Activated CD8-positive, alpha-beta memory T cell treated with anti-CD3 and anti-CD28 coated beads, Interleukin-2, amount 50 U/mL, for 24 hours (primary cell): ENCODE measurements around the gene TRAPPC10.
A peak's percentile ranks its signal among the peaks of the same experiment; 100 is the strongest.

Experiments used
- DNase-seq: peaks from one replicate; pipeline ENCODE4 v3.0.0-alpha.2; 2020; ENCODE audit errors: extremely low read depth

TRAPPC10 gene

DNA sequence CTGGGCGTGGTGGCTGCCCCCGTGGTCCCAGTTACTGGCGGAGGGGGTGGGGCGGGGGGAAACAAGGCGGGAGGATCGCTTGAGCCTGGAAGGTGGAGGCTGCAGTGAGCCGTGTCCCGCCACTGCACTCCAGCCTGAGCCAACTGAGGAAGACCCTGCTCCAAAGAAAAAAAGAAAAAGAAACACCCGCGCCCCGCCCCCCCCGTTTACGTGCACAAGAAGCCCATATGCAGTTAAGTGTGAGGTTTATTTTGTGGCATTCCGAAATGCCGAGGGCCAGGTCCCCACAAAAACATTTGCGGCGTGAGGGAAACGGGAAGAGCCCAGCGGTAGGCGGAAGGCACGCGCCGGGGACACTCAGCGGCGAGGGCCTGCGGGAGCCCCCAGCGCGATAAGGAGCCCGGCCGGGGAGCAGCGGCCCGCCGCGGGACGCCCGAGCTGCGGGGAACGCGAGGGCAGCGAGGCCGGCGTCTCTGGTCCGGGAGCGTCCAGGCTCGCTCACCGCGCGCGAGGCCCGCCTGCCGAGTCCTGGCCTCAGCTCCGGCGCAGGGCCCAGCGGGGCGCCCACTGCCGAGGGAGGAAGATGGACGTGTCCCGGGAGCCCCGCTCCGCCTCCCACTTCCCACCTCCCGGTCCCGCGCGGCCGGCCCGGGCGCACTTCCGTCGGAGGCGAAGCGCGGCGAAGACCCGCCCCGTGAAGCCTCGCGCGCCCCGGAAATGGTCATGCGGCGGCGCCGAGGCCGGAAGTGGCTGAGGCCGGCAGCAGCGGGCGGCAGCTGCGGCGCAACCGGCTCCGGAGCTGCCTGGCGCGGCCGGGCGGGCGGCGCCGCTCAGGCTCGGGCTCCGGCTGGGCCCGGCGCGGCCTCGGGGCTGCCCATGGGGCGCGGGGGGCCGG, at the start of gene TRAPPC10:
TSS of gene TRAPPC10 (plus strand) at position 731 of the 895 bp plus-strand sequence. CDS start 185 bp downstream, outside the sequence.
- peak; percentile 45 for DNase-seq

DNA sequence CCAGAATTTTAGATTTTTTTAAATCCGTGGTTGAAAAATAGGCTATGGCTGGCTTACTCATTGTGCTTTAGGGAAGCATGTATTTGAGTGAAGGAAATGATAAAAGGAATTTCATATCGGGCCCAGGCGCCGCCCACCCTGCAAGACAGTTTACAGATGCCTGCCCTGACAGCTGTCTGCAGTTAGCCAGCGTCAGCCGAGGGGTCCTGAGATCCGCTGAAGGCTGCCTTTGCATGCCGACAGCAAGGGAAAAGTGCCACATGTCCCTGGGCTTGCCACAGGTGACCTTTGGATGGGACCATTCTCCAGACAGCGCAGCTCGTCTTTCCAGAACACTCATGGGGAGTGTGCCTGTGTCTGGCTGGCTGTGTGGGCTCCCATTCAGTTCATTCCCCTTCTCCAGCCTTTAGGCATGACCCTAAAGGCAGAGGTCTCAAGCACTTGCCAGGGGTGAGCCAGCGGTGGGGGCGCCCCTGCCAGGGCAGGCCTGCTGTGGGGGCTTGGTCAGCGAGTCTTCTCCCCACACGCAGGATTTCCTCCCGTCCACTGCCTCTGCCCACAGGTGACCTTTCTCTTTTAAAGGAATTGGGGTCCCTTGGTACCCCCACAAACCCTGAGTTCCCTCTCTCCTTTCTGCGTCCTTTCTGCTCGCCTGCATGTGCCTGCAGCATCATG, 46.1 kb upstream of the TRAPPC10 start:
- DNase-seq = no peak

GRCh38 chr21:43966946-43967512, 45.1 kb upstream of the TRAPPC10 start:
- DNase-seq = no peak

DNA sequence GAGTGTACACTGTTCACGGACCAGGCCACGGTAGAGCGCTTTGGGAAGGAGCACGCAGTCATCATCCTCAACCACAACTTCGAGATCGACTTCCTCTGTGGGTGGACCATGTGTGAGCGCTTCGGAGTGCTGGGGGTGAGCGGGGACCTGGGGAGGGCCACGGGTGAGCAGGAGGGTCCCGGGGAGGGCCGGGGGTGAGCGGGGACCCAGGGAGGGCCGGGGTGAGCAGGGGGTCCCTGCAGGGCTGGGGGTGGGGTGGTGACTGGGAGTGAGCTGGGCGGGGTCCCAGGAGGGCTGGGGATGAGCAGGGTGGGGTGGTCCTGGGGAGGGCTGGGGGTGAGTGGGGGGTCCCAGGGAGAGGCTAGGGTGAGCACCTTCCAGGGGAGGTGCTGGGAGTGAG, 44.1 kb upstream of the TRAPPC10 start:
- DNase-seq = no peak

- DNase-seq = no peak
Observed at GRCh38 chr21:43968410-43969114, 43.5 kb upstream of the TRAPPC10 start.

- no peak for DNase-seq
Observed at GRCh38 chr21:43969115-43969444, 43.0 kb upstream of the TRAPPC10 start.

DNA sequence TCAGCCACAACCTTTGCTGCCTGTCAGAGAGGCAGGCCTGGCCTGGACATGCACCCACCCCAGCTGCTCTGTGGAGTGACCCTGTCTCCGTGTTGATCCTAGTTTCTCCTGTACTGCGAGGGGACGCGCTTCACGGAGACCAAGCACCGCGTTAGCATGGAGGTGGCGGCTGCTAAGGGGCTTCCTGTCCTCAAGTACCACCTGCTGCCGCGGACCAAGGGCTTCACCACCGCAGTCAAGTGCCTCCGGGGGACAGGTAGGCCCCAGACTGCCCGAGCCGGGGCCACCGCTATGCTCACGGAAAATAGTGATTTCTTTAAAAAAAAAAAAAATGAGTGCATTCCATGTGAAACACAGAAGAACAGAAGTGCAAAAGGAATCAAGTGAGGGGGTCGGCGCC, 41.6 kb upstream of the TRAPPC10 start:
- DNase-seq = no peak

GRCh38 chr21:43971201-43971991, 40.7 kb upstream of the TRAPPC10 start:
- no peak for DNase-seq

GRCh38 chr21:43971992-43972255, 40.2 kb upstream of the TRAPPC10 start:
- DNase-seq = no peak

DNA sequence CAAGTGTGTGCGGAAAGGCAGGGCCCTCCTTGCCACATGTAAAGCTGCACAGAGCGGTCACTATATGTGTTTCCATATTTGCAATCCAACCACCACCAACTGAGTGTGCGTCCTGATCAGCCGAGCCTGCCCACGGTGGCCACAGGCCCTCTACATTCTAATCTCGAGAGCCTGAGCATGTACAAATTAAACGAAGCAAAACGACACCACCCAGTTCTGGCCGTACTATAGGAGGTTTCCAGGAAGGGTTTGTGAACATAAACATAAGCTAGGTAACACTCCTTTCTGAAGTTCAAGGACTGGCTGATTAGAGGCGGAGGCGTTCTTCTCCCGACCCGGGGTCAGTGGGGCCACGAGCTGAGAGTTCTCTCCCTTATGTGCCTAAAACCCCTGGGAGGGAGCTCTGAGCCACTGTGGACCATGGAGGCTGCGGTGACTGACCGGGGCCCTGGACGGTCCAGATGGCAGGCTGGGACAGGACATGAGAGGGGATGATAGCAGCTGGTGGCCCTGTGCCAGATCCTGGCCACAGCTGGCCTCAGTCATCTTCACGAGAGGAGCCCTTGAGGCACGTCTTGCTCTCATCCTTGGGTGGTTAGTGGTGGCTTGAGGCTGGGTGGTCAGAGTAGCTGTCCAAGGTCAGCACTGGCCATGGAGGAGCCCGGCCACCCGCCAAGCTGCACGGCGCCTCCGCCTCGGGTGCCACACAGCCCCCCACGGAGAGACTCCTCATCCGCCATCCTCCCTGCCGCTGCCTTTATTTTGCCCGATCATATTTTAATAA, 39.1 kb upstream of the TRAPPC10 start:
- DNase-seq = no peak

DNA sequence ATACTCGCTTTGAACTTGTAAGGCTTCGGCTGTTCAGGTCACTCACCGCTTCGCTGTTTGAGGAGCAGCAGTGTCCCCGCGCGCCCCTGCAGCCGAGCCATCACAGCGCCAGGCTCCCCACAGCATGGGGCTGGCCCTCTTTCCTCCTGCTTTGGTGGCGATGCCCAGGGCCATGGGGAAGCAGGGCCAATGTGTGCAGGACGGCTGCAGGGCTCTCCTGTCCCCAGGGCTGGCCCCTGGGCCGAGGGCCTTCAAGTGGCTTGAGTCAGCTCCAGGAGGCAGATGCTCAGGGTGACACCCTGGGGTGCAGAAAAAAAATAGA, 38.5 kb upstream of the TRAPPC10 start:
- DNase-seq = no peak

DNA sequence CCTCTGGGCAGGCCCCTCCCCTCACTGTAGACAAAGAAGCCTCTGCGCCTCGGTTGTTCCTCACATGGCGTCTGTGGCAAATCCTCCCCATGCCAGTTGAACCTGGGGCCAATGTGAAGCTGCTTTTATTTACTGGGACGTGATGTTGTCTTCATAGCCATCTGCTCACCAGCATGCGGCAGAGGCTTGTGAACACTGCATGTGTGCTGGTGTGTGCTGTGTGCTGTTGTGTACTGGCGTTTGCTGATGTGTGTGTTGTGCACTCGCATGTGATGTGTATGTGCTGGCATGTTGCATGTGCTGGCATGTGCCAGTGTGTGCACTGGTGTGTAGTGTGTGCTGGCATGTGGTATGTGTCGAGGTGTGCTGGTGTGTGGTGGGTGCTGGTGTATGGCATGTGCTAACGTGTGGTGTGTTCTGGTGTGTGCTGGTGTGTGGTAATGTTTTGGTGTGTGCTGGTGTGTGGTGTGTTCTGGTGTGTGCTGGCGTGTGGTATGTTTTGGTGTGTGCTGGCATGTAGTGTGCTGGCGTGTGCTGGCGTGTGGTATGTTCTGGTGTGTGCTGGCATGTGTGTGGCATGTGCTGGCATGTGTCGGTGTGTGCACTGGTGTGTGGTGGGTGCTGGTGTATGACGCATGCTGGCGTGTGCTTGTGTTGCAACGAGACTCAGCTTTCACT, 37.2 kb upstream of the TRAPPC10 start:
- no peak for DNase-seq

GRCh38 chr21:43975469-43976098, 36.5 kb upstream of the TRAPPC10 start:
- peak; percentile 55 for DNase-seq

- no peak for DNase-seq
Observed at GRCh38 chr21:43976661-43977060, 35.4 kb upstream of the TRAPPC10 start.

DNA sequence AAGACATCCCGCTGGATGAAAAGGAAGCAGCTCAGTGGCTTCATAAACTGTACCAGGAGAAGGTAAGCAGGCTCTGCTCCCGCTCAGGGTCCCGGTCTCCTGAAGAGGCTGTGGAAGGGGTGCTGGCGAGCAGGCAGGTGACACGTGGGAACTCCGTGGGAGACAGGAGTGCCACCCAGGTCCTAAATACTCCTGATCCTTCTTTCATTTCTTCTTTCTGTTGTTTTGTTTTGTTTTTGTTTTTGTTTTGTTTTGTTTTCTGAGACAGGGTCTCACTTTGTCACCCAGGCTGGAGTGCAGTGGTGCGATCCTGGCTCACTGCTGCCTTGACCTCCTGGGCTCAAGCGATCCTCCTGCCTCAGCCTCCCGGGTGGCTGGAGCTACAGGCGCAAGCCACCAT, 34.0 kb upstream of the TRAPPC10 start:
- no peak for DNase-seq

DNA sequence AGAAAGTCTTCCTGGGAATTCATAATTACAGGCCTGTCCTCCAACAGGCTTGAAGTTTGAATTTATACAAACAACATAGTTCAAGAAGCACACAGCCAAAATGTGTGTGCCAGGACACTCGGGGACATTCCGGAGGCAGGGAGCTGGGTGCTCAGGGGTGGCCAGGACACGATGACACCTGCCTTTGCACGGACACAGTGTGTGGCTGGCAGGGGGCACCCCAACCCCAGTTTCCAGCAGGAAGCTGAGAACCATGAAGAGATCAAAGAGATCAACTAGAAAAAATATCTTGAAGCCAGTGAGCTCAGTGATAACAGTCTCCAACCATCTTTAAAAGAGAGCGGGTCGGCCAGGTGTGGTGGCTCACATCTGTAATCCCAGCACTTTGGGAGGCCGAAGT, 32.5 kb upstream of the TRAPPC10 start:
- no peak for DNase-seq

GRCh38 chr21:43981151-43981870, 30.8 kb upstream of the TRAPPC10 start:
- no peak for DNase-seq

- no peak for DNase-seq
Observed at GRCh38 chr21:43981871-43982210, 30.3 kb upstream of the TRAPPC10 start.

DNA sequence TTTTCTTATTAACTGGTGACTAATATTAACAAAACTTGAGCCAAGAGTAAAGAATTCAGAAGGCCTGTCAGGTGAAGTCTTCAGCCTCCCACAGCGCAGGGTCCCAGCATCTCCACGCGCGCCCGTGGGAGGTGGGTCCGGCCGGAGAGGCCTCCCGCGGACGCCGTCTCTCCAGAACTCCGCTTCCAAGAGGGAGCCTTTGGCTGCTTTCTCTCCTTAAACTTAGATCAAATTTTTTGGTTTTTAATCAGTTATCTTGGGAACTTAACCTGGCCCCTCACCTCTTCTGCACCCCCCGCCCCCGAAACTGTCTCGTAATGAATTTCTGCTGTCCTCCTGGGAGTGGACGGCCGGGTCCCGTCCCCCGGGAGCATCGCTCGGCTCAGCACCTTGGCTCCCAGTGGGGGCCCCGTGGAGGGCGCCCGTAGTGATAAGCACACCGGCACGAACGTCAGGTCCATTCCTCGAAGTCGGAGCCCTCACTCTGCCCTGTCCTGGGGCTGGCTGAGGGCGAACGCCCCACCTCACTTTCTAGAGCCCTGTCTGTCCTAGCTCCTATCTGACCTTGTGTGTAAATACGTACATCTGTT, 29.5 kb upstream of the TRAPPC10 start:
- DNase-seq = no peak
